Tibial artery (tissue), 4 donors: ENCODE measurements around the gene CBLN4.

Experiments used
- DNase-seq, 2 donors: peaks; one replicate each; pipeline ENCODE4 v3.0.0-alpha.2; 2019
- H3K27ac ChIP-seq, 2 donors: fragments of 200-600 bp; sonication (generic) in 1 of 2; 1 replicate in 1 of 2; 2 replicates in 1 of 2; pipeline ENCODE4 v1.5.1; 2018 to 2019; ENCODE audit warnings: mild to moderate bottlenecking in 1 of 2
- H3K27me3 ChIP-seq, 2 donors: fragments of 200-600 bp; sonication (generic) in 1 of 2; one replicate each; pipeline versions ENCODE4 v1.5.1 to v1.6.0; 2016 to 2019
- H3K36me3 ChIP-seq, 3 donors: fragments of 200-600 bp; sonication (generic) in 2 of 3; one replicate each; pipeline ENCODE4 v1.5.1; 2016 to 2019; ENCODE audit warnings: mild to moderate bottlenecking in 2 of 3
- H3K4me1 ChIP-seq, 4 donors: fragments of 200-600 bp; sonication (generic) in 2 of 4; 1 replicate in 3 of 4; 2 replicates in 1 of 4; pipeline ENCODE4 v1.5.1; 2016 to 2019
- H3K4me3 ChIP-seq, 2 donors: fragments of 200-600 bp; sonication (generic) in 1 of 2; 1 replicate in 1 of 2; 2 replicates in 1 of 2; pipeline ENCODE4 v1.5.1; 2018 to 2019; ENCODE audit warnings: mild to moderate bottlenecking in 2 of 2
- H3K9me3 ChIP-seq, 3 donors: fragments of 200-600 bp; sonication (generic) in 1 of 3; one replicate each; pipeline ENCODE4 v1.5.1; 2016 to 2019
- intact Hi-C: fragments of 100-400 bp; cut with DNase I; formaldehyde crosslinking; loops from one replicate; pipeline ENCODE4 v1.15.0; 2023; ENCODE audit warnings: low total_unique reads
- TF ChIP-seq, protein P1 (sequence below), 2 experiments: fragments of 200-600 bp in 1 of 2; fragments of 450-650 bp in 1 of 2; IDR thresholded peaks; one replicate each; pipeline ENCODE4 v1.5.1; 2017 to 2019; ENCODE audit warnings: antibody characterized with exemption in 2 of 2, mild to moderate bottlenecking in 1 of 2, moderate library complexity in 1 of 2

CBLN4 gene

GRCh38 chr20:56001890-56002289 is 3.4 kb downstream of the CBLN4 start:
- no peaks in the 10 kb centered on the region for H3K9me3 ChIP-seq
- DNase-seq: no peak
- TF ChIP-seq, protein P1, sequence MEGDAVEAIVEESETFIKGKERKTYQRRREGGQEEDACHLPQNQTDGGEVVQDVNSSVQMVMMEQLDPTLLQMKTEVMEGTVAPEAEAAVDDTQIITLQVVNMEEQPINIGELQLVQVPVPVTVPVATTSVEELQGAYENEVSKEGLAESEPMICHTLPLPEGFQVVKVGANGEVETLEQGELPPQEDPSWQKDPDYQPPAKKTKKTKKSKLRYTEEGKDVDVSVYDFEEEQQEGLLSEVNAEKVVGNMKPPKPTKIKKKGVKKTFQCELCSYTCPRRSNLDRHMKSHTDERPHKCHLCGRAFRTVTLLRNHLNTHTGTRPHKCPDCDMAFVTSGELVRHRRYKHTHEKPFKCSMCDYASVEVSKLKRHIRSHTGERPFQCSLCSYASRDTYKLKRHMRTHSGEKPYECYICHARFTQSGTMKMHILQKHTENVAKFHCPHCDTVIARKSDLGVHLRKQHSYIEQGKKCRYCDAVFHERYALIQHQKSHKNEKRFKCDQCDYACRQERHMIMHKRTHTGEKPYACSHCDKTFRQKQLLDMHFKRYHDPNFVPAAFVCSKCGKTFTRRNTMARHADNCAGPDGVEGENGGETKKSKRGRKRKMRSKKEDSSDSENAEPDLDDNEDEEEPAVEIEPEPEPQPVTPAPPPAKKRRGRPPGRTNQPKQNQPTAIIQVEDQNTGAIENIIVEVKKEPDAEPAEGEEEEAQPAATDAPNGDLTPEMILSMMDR (IDR thresholded peaks at IDR 0.05): no peak
- H3K36me3 ChIP-seq: no peaks in the 10 kb centered on the region
- no peak overlapping the region for H3K4me3 ChIP-seq
- H3K27me3 ChIP-seq: peaks cover 0 to 57% of the 10 kb centered on the region in 2 donors
- peaks cover 0 to 19% (median 11%) of the 10 kb centered on the region in 4 donors for H3K4me1 ChIP-seq
- H3K27ac ChIP-seq: no peak overlapping the region
- intact Hi-C loops: no loop called here

DNA sequence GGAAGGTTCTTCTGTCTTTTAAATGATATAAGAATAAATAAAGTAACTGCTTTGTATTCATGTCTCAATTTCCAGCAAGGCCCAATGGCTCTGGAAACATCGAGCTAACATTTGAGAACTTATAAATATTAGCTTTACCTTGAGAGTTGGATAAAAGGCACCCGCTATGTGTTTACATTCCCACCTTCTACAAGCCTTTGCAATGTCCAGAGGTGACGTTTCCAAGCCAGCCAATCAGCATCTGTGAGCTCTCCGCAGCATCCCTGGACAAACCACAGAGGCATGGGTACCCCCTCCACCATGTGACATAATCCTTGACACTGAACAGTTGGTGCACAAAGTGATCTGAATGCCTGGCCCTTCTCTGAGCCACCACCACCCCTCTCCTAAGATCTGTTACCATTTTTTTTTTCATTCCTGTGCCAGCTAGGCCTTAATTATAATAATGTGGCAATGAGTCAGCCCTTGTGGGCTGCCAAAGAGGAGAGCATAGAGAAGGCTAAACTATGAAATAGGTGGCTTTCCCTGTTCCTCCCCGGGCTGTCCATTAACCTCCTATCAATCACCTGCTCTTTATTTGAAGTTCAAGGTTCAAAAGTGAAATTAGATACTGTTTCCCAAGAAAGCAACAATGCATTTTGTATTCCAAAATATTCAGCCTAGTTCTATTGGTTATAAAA is 4.1 kb downstream of the CBLN4 start:
- DNase-seq: no peak
- H3K27ac ChIP-seq: no peak overlapping the region
- TF ChIP-seq, protein P1 (IDR thresholded peaks at IDR 0.05): no peak
- H3K9me3 ChIP-seq: no peaks in the 10 kb centered on the region
- no peaks in the 10 kb centered on the region for H3K36me3 ChIP-seq
- H3K27me3 ChIP-seq: peaks cover 0 to 53% of the 10 kb centered on the region in 2 donors
- intact Hi-C loops: no loop called here
- H3K4me1 ChIP-seq: peaks cover 0 to 19% (median 11%) of the 10 kb centered on the region in 4 donors
- H3K4me3 ChIP-seq: no peak overlapping the region

DNA sequence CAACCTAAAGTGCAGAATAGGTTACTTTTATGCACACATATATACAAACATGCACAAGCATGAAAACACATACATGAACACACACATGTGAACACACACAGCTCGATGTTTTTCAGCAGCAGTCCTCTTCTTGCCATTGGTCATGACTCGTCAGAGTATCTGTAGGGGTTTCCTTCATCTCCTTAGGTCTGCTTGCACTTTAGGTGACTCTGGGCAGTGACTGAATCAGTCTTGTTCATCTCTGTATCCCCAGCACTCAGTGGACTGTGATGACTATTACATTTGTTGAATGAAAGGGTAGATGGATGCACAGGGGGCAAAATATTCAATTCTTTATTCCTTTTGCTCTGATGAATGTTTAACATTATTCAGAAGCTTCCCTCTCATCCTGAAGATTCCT is 26.8 kb downstream of the CBLN4 start:
- Histone ChIP-seq H3K36me3 (no peaks in the 10 kb centered on the region), H3K4me1 (peaks cover 0 to 19% (median 7%) of the 10 kb centered on the region in 4 donors), H3K9me3 (no peaks in the 10 kb centered on the region), H3K27me3 (no peaks in the 10 kb centered on the region), H3K4me3 (no peak overlapping the region), H3K27ac (no peak overlapping the region)
- intact Hi-C loops: no loop called here
- no peak for DNase-seq
- TF ChIP-seq, protein P1 (IDR thresholded peaks at IDR 0.05): no peak

- intact Hi-C loops: no loop called here
- no peaks in the 10 kb centered on the region for H3K27me3 ChIP-seq
- DNase-seq: no peak
- TF ChIP-seq, protein P1 (IDR thresholded peaks at IDR 0.05): no peak
- no peak overlapping the region for H3K27ac ChIP-seq
- peaks cover 0 to 19% (median 7%) of the 10 kb centered on the region in 4 donors for H3K4me1 ChIP-seq
- no peaks in the 10 kb centered on the region for H3K36me3 ChIP-seq
- no peak overlapping the region for H3K4me3 ChIP-seq
- no peaks in the 10 kb centered on the region for H3K9me3 ChIP-seq
These were observed 27.4 kb downstream of the CBLN4 start for GRCh38 chr20:55977690-55978459.

GRCh38 chr20:55974491-55975202 is 30.7 kb downstream of the CBLN4 start:
- no peaks in the 10 kb centered on the region for H3K9me3 ChIP-seq
- H3K4me3 ChIP-seq: no peak overlapping the region
- no peaks in the 10 kb centered on the region for H3K36me3 ChIP-seq
- no peaks in the 10 kb centered on the region for H3K27me3 ChIP-seq
- DNase-seq: no peak
- TF ChIP-seq, protein P1 (IDR thresholded peaks at IDR 0.05): no peak
- intact Hi-C loops: no loop called here
- no peak overlapping the region for H3K27ac ChIP-seq
- H3K4me1 ChIP-seq: peaks cover 0 to 19% (median 7%) of the 10 kb centered on the region in 4 donors
